Ishikawa (cell line): ENCODE results near the gene NOS3.

Source experiments
- CEBPB ChIP-seq: IDR thresholded peaks from 2 replicates; pipeline ENCODE4 v1.6.1; 2012
- CREB1 ChIP-seq: IDR thresholded peaks from 2 replicates; pipeline ENCODE4 v1.6.1; 2012; ENCODE audit warnings: low read depth
- EGR1 ChIP-seq: IDR thresholded peaks from 2 replicates; pipeline ENCODE4 v1.6.1; 2012
- EP300 ChIP-seq: IDR thresholded peaks from 2 replicates; pipeline ENCODE4 v1.6.1; 2012; ENCODE audit warnings: borderline replicate concordance
- FOXM1 ChIP-seq: IDR thresholded peaks from 2 replicates; pipeline ENCODE4 v1.6.1; 2012; ENCODE audit warnings: low read depth, borderline replicate concordance
- NFIC ChIP-seq: IDR thresholded peaks from 2 replicates; pipeline ENCODE4 v1.6.1; 2012
- RAD21 ChIP-seq: IDR thresholded peaks from 2 replicates; pipeline ENCODE4 v1.6.1; 2012; ENCODE audit warnings: low read depth
- TAF1 ChIP-seq: IDR thresholded peaks from 2 replicates; pipeline ENCODE4 v1.6.1; 2012; ENCODE audit warnings: low read depth, mild to moderate bottlenecking
- TCF12 ChIP-seq: IDR thresholded peaks from 2 replicates; pipeline ENCODE4 v1.6.1; 2012; ENCODE audit warnings: low read depth
- TEAD4 ChIP-seq: IDR thresholded peaks from 2 replicates; pipeline ENCODE4 v1.6.1; 2012
- YY1 ChIP-seq: IDR thresholded peaks from 2 replicates; pipeline ENCODE4 v1.6.1; 2012; ENCODE audit warnings: low read depth
- ZBTB7A ChIP-seq: IDR thresholded peaks from 2 replicates; pipeline ENCODE4 v1.6.1; 2012; ENCODE audit warnings: low read depth
- TF ChIP-seq, protein P1 (sequence below): IDR thresholded peaks from 2 replicates; pipeline ENCODE4 v1.6.1; 2012
- TF ChIP-seq, protein P2 (sequence below): IDR thresholded peaks from 2 replicates; pipeline ENCODE4 v1.6.1; 2012; ENCODE audit warnings: low read depth, mild to moderate bottlenecking

Gene NOS3

DNA sequence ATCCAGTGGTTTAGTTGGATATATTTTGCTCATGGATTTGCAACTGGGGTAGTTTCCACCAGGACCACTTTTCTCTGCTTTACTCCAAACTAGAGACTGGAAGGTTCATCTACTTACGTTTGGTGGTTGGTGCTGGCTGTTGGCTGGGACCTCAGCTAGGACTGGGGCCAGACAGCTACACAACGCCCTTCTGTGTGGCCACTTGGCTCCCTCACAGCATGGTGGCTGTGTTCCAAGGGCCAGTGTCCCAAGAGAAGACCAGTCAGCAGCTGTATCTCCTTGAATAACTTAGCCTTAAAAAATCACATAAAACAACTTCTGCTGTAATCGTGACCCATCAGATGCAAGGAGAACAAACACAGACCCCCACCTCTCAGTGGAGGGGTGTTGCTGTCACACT lies 8.5 kb upstream of the NOS3 start:
- TF ChIP-seq, protein P1, sequence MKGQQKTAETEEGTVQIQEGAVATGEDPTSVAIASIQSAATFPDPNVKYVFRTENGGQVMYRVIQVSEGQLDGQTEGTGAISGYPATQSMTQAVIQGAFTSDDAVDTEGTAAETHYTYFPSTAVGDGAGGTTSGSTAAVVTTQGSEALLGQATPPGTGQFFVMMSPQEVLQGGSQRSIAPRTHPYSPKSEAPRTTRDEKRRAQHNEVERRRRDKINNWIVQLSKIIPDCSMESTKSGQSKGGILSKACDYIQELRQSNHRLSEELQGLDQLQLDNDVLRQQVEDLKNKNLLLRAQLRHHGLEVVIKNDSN: no peak

DNA sequence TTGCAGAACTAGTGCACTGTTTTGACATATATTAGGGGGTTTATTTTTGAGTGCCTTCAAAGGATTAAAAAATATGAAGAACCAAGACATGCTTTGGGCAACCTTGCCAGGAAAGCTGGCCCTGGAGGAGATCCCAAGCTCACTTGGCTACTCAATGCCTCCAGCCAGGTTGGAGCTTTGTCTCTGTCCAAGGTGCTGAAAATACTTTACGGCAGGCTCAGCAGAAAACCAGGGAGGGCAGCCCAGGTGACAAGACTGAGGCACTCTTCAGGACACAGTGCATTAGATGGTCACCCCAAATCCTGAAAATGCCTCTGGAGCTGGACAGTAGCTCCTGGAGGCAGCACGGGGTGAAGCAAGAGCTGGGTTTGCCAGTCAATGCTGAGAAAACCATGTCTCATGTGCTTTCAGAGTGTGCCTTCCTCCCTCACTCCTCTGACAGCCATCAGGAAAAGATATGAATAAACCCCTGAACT lies 6.9 kb upstream of the NOS3 start:
- no peak for TF ChIP-seq NFIC
- TF ChIP-seq, protein P2, sequence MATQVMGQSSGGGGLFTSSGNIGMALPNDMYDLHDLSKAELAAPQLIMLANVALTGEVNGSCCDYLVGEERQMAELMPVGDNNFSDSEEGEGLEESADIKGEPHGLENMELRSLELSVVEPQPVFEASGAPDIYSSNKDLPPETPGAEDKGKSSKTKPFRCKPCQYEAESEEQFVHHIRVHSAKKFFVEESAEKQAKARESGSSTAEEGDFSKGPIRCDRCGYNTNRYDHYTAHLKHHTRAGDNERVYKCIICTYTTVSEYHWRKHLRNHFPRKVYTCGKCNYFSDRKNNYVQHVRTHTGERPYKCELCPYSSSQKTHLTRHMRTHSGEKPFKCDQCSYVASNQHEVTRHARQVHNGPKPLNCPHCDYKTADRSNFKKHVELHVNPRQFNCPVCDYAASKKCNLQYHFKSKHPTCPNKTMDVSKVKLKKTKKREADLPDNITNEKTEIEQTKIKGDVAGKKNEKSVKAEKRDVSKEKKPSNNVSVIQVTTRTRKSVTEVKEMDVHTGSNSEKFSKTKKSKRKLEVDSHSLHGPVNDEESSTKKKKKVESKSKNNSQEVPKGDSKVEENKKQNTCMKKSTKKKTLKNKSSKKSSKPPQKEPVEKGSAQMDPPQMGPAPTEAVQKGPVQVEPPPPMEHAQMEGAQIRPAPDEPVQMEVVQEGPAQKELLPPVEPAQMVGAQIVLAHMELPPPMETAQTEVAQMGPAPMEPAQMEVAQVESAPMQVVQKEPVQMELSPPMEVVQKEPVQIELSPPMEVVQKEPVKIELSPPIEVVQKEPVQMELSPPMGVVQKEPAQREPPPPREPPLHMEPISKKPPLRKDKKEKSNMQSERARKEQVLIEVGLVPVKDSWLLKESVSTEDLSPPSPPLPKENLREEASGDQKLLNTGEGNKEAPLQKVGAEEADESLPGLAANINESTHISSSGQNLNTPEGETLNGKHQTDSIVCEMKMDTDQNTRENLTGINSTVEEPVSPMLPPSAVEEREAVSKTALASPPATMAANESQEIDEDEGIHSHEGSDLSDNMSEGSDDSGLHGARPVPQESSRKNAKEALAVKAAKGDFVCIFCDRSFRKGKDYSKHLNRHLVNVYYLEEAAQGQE: peak; percentile 97

DNA sequence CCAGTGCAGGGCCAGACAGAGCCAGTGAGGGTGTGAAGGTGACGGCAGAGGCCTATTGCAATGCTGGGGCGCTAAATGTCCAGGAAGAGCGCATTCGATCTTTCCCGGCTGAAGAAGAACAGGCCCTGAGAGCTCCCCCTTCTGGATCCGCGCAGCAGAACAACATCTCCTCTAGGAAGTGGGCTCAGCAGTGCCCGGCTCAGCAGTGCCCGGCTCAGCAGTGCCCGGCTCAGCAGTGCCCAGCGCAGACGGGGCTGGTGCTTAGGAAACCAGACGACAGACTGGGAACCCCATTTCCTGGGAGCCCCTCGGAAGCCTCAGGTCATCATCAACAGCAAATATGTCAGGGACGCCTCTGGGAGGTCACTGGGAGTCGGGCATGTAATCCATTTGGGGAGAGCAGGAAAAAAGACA lies 4.7 kb upstream of the NOS3 start:
- no peak for TF ChIP-seq YY1
- TF ChIP-seq RAD21: peak; percentile 63
- TF ChIP-seq EGR1: no peak
- TF ChIP-seq TAF1: no peak
- TF ChIP-seq TEAD4: no peak
- no peak for TF ChIP-seq TCF12
- TF ChIP-seq, protein P2: peak; percentile 33; the same call in 1 of the 2 replicates

DNA sequence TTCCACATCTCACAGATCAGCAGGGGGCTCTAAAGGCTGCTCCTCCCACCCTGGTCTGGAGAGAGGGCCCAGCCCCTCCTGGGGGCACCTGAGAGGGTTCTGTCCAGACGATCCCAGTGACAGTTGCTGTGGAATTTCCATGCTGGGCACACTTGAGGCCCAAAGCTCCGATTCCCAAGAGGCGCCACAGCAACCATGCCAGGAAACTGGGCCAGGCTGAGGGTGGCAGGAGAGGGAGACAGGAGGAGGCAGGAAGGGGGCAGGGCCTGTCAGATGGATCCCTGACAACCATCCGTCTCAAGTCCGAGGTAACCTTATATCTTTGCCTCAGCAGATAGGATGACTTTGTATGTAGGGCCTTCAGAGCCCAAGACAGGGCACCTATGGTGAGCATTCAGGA lies 4.3 kb upstream of the NOS3 start:
- no peak for TF ChIP-seq TAF1
- TF ChIP-seq EP300: no peak
- TF ChIP-seq FOXM1: no peak
- TF ChIP-seq, protein P1: no peak
- TF ChIP-seq CEBPB: no peak
- no peak for TF ChIP-seq NFIC
- TF ChIP-seq, protein P2: no peak
- TF ChIP-seq TCF12: no peak
- no peak for TF ChIP-seq TEAD4
- TF ChIP-seq RAD21: no peak
- TF ChIP-seq ZBTB7A: no peak
- no peak for TF ChIP-seq YY1
- no peak for TF ChIP-seq EGR1
- no peak for TF ChIP-seq CREB1

DNA sequence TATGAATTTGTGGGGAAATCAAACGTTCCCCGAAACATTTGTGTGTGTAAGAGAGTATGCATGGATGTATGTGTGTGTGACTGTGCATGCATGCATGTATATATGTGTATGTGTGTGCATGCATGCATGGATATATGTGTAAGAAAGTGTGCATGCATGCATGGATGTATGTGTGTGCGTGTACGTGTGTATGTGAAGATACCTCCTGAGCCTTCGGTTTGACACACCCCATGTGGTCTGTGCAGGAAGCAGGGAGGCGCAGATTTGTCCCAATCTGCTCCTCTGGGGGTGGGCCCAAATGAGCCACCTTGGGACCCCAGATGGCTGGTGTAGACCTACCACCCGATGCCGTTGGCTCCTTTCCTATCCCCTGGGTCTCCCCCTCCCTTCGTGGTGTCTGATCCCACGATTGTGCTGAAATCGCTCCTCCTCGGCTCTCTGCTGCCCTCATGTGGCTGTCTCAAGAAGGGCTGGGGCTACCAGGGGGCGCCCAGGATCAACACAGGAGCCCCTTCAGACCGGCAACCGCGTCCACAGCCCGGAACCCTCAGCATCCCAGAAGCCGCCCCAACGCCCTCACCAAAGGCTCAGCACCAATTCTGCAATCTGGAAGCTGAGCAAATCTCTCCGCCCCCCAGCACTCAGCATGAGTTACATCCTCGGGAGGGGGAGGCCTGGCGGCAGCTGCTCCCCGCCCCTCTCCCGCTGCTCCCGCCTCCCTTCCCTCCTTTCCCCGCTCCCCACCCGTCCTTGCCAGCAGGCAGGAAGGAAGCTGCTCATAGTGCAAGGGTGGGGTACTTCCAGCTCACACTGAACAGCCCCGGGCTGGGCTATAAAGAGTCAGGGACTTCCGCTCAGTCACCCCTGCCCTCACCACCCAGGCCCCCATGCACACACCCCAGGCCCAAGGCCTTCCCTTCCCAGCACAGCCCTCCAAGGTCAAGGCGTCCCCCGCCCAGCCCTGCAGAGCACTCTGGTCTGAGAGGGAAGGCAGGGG lies 2.3 kb upstream of the NOS3 start:
- TF ChIP-seq CREB1: no peak
- TF ChIP-seq RAD21: peak; percentile 88
- TF ChIP-seq, protein P2: no peak
- 0 out of 2 replicates have a peak, but pooled peaks have one; percentile 59 for TF ChIP-seq ZBTB7A
- TF ChIP-seq YY1: no peak
- TF ChIP-seq, protein P1: no peak
